GM19455 (cell line): ENCODE results near the gene HJV.

Experiments used
- ATAC-seq: cut with Tn5 transposase; IDR thresholded peaks from one replicate; pipeline ENCODE4 v1.9.1; 2021; ENCODE audit not compliant: unreplicated experiment

Gene HJV

DNA sequence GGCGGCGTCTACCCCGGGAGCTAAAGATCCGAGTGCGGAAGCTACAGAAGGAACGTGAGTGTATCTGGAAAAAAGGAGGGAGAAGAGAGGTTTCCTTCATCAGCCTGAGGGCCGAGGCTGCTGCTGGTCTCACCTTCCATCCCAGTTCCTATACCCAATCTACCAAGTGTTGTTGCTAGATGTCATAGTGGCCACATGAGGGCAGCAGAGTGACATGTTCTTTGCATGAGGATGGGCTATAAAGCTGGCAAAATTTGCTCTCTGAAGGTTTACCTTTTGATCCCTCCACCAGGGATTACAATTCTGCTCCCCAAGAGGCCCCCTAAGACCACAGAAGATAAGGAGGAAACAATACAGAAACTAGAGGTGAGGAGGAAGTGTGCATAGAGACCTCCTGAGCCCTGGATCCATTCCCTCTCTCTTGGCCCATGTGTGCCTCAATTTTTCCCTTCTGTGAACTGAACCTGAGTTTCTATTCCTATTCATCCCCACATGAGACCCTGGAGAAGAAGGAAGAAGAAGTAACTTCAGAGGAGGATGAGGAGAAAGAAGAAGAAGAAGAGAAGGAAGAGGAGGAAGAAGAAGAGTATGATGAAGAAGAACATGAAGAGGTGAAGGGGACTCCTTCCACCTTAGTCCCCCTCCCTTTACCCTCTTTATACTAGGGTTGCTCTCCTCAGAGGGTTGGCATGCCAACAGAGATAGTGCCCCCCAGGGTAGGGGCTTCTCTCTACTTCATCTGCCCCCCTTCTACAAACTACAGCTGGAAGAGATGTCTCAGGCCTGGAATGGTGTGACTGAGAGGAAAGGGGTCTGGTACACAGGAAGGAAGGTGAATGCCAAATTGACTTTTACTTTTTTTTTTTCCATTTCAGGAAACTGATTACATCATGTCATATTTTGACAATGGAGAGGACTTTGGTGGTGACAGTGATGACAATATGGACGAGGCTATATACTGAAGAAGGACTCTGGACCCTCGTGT is 43.8 kb downstream of the HJV start:
- no peak for ATAC-seq

DNA sequence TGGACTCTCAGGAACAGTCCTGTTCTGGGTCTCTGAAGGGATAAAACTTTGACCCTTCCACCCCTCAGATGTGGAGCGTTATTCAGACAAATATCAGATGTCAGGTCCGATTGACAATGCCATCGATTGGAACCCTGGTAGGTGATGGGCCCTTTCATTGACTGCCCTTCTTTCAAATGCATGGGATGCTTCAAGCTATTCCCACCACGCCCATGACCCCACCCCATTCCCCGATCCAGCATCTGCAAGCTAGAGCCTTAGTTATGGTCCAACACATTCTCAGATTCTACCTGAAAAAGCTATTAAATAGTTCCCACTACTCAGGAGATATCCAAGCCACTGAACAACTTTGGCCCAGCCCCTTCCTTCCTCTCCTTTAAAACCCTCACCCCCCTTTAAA is 44.5 kb downstream of the HJV start:
- ATAC-seq = no peak

DNA sequence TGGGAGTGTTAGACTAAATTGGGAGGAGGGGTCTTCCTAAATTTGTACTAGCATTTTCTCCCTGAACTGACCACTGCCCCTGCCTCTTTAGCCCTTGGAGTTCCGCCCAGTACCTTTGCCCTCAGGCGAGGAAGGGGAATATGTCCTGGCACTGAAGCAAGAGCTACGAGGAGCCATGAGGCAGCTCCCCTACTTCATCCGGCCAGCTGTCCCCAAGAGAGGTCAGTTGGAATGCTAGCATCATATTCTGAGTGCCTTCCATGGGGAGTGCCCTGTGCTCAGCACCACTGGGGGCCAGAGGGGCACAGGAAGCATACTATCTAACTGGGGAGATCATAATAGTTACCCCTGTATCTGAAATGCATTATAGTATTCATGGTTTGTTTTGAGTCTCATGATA is 46.3 kb downstream of the HJV start:
- ATAC-seq = no peak

DNA sequence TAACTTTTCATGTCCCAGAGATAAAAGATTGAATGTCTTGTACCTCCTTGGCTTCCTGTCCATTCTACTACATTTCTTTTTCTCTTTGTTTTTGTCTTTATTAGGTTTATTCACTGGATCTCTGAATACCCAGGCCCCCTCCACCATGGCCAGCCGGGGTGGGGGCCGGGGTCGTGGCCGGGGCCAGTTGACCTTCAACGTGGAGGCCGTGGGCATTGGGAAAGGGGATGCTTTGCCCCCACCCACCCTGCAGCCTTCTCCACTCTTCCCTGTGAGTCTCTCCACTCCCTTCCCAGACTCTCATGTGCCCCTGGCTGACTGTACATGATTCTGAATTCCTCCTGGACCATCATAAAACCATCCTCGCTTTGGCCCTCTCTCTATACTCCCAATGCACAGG is 46.8 kb downstream of the HJV start:
- ATAC-seq = no peak

DNA sequence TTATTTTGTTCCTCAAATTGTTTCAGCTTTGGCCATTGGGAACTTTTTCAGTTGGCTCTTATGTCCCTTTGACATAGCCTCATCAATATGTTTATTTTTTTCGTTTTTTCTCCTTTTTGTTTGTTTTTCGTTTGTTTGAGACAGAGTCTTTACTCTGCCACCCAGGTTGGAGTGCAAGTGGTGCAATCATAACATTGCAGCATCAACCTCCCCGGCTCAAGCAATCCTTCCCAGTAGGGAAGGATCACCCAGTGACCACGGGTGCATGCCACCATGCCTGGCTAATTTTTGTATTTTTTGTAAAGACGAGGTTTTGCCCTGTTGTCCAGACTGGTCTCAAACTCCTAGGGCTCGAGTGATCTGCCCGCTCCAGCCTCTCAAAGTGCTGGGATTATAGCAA is 49.0 kb downstream of the HJV start:
- ATAC-seq = no peak
